Transverse colon (tissue), 3 donors: ENCODE data around the gene CERKL.

Experiments
- CTCF ChIP-seq, 5 experiments: fragments of 200-600 bp in 3 of 5; fragments of 450-650 bp in 2 of 5; sonication (generic) in 3 of 5; IDR thresholded peaks; 1 replicate in 2 of 5; 2 replicates in 3 of 5; pipeline ENCODE4 v1.5.1; 2016 to 2017; ENCODE audit warnings: antibody characterized with exemption in 5 of 5, inconsistent platforms in 3 of 5, mild to moderate bottlenecking in 2 of 5, moderate library complexity in 1 of 5
- POLR2A ChIP-seq: fragments of 450-650 bp; IDR thresholded peaks from one replicate; pipeline ENCODE4 v1.6.1; 2016; ENCODE audit warnings: antibody characterized with exemption, mild to moderate bottlenecking, moderate library complexity

- TF ChIP-seq POLR2A (no peak), CTCF (IDR thresholded peaks at IDR 0.05) (no peak)
These were observed 22.7 kb upstream of the CERKL start for GRCh38 chr2:181679544-181679979.
